GM10266 (cell line): ENCODE measurements around the gene WDR70.
"Not testable (repeated sequence)": the region's sequence is repeated elsewhere in the genome, so short reads cannot be mapped to it uniquely, and the experiment has no call there.

ENCODE experiments used
- DNase-seq: peaks from one replicate; pipeline ENCODE4 v3.0.0; 2012; ENCODE audit errors: extremely low spot score
- CTCF ChIP-seq: IDR thresholded peaks from 2 replicates; pipeline ENCODE4 v1.5.1; 2012; ENCODE audit warnings: mild to moderate bottlenecking, low read depth; ENCODE audit not compliant: control insufficient read depth, insufficient read depth; ENCODE audit errors: missing control alignments

Gene WDR70

GRCh38 chr5:37570597-37570996, 191.5 kb downstream of the WDR70 start:
- TF ChIP-seq CTCF: no peak

GRCh38 chr5:37571985-37572384, 192.9 kb downstream of the WDR70 start:
- DNase-seq: no peak
- TF ChIP-seq CTCF: no peak

More at GRCh38 chr5:37570597-37570996, 191.5 kb downstream of the WDR70 start:
- DNase-seq: no peak

GRCh38 chr5:37575541-37576489, 196.7 kb downstream of the WDR70 start:
- no peak for TF ChIP-seq CTCF
- no peak for DNase-seq

GRCh38 chr5:37576552-37576951, 197.4 kb downstream of the WDR70 start:
- TF ChIP-seq CTCF: no peak
- DNase-seq: no peak

- DNase-seq: no peak
- no peak for TF ChIP-seq CTCF
These were observed 199.1 kb downstream of the WDR70 start for GRCh38 chr5:37578176-37578575.

- no peak for TF ChIP-seq CTCF
- no peak for DNase-seq
These were observed 201.0 kb downstream of the WDR70 start for GRCh38 chr5:37580106-37580505.

- TF ChIP-seq CTCF: no peak
- DNase-seq: no peak
These were observed 203.1 kb downstream of the WDR70 start for GRCh38 chr5:37582202-37582601.

GRCh38 chr5:37593292-37593691, 214.2 kb downstream of the WDR70 start:
- not testable (repeated sequence) for DNase-seq

- DNase-seq: not testable (repeated sequence)
These were observed 215.7 kb downstream of the WDR70 start for GRCh38 chr5:37594864-37595263.
